Lung microvascular endothelial cell (primary cell): ENCODE data around the gene BANK1. TPM values are rescaled to one million over a fixed set of nuclear protein-coding genes. Genes with fewer than 3 reads are reported as not detected.
A peak's percentile ranks its signal among the peaks of the same experiment; 100 is the strongest.

ENCODE experiments used
- DNase-seq, 2 donors: peaks; one replicate each; pipeline versions ENCODE4 v3.0.0 to v3.0.0-alpha.2; 2010; ENCODE audit warnings: low read depth in 2 of 2
- total RNA-seq: library from RNA; depleted of rRNA; stranded (reverse); fragments of >200 nt; gene quantifications from 2 replicates; pipeline ENCODE4 v1.2.1, GENCODE V29; 2014

BANK1 gene
- total RNA-seq, 1 donor from 2014 or later: not detected

- DNase-seq: no peak
Observed at GRCh38 chr4:101813604-101814003, 23.1 kb downstream of the BANK1 start.

- DNase-seq: peak in 1 of 2 donors; percentile 2
Observed at GRCh38 chr4:101818362-101818761, 27.8 kb downstream of the BANK1 start.

- no peak for DNase-seq
Observed at GRCh38 chr4:101823864-101824263, 33.3 kb downstream of the BANK1 start.

GRCh38 chr4:101824500-101824899 is 34.0 kb downstream of the BANK1 start:
- no peak for DNase-seq

- DNase-seq: no peak
Observed at GRCh38 chr4:101825953-101826352, 35.4 kb downstream of the BANK1 start.

- DNase-seq: no peak
Observed at GRCh38 chr4:101831816-101832215, 41.3 kb downstream of the BANK1 start.

- peak in 1 of 2 donors; percentile 10 for DNase-seq
Observed at GRCh38 chr4:101833480-101833879, 43.0 kb downstream of the BANK1 start.

GRCh38 chr4:101835121-101835904 is 44.8 kb downstream of the BANK1 start:
- DNase-seq: peak; percentile 7 to 43

GRCh38 chr4:101843054-101843453 is 52.5 kb downstream of the BANK1 start:
- no peak for DNase-seq

GRCh38 chr4:101846550-101846949 is 56.0 kb downstream of the BANK1 start:
- no peak for DNase-seq

- no peak for DNase-seq
Observed at GRCh38 chr4:101850698-101851097, 60.2 kb downstream of the BANK1 start.

- DNase-seq: no peak
Observed at GRCh38 chr4:101851672-101852071, 61.1 kb downstream of the BANK1 start.

GRCh38 chr4:101853028-101853427 is 62.5 kb downstream of the BANK1 start:
- DNase-seq: no peak

- no peak for DNase-seq
Observed at GRCh38 chr4:101853691-101854090, 63.2 kb downstream of the BANK1 start.

- DNase-seq: no peak
Observed at GRCh38 chr4:101855239-101855638, 64.7 kb downstream of the BANK1 start.

- DNase-seq: no peak
Observed at GRCh38 chr4:101856149-101856548, 65.6 kb downstream of the BANK1 start.

- no peak for DNase-seq
Observed at GRCh38 chr4:101857176-101857575, 66.6 kb downstream of the BANK1 start.

GRCh38 chr4:101858641-101859040 is 68.1 kb downstream of the BANK1 start:
- no peak for DNase-seq

- peak in 1 of 2 donors; percentile 51 for DNase-seq
Observed at GRCh38 chr4:101862595-101862994, 72.1 kb downstream of the BANK1 start.

GRCh38 chr4:101864660-101865059 is 74.1 kb downstream of the BANK1 start:
- DNase-seq: no peak

- no peak for DNase-seq
Observed at GRCh38 chr4:101865501-101866062, 75.1 kb downstream of the BANK1 start.

GRCh38 chr4:101870874-101871273 is 80.3 kb downstream of the BANK1 start:
- no peak for DNase-seq

GRCh38 chr4:101871962-101872676 is 81.6 kb downstream of the BANK1 start:
- DNase-seq: no peak
